ENCODE data around the gene CMC4. TPM values are rescaled to one million over a fixed set of nuclear protein-coding genes. Genes with fewer than 3 reads are reported as not detected.

Gene CMC4
- total and polyA plus RNA-seq, 9 of the 15 experiments (the other 6 are each of a cell fraction or from before 2014, with no cell fraction given), result 3.5 to 16.9 (median 8.2) TPM

DNA sequence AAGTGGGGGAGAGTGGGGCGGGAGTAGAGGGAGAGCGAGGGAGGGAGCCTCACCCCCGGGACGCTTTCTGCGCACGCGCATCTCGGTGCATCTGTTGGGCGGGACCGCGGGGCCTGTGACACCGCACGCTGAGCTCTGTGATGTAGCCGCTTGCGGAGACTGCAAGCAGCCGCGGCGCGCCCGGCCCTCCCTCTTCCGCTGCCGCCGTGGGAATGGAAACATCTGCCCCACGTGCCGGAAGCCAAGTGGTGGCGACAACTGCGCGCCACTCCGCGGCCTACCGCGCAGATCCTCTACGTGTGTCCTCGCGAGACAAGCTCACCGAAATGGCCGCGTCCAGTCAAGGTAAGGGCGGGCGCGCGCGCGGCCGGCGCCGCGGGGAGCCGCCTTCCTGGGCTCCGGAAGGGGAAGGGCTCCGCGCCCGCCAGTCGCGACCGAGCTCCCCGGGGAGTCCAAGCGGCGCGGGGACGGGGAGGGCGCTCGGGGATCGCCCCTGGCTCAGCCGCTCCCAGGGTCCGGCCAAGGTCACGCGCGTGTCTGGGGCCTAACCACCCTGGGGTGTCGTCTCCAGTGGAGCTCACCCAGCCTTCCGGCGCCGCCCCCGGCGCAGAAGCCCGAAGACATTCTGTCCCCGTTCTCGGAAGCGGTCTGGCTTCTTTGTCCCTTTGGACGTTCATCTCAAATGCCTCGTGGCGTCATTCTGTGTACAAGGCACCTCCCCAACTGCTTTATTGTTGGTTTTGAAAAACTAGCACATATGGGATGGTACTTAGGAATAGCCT is 44.0 kb downstream of the CMC4 start, which contains the start of gene FUNDC2 (continued):
- TF ChIP-seq SIN3A (IDR thresholded peaks at IDR 0.05; ENCODE audit: borderline replicate concordance in 2 of 2, control insufficient read depth in 1 of 2, low read depth in 2 of 2, low read length in 2 of 2) (peak; percentile 64 to 72; a peak in 2 of 4 replicates), EGR1 (conservative IDR thresholded peaks at IDR 0.05) (no peak), IRF9 (tag; IDR thresholded peaks at IDR 0.05) (no peak), KLF10 (CRISPR knock-in tag; IDR thresholded peaks at IDR 0.05) (no peak), CBX2 (IDR thresholded peaks at IDR 0.05; ENCODE audit: insufficient read depth, low read length, poor library complexity, severe bottlenecking) (no peak), CTBP1 (IDR thresholded peaks at IDR 0.05; ENCODE audit: borderline replicate concordance) (peak; percentile 85), CBX1 (IDR thresholded peaks at IDR 0.05; ENCODE audit: low read depth) (peak; percentile 54; the same call in 1 of the 2 replicates), CREBBP (IDR thresholded peaks at IDR 0.05; ENCODE audit: low read depth, low read length) (no peak), MYC (IDR thresholded peaks at IDR 0.05; ENCODE audit: low read depth, low read length) (peak; percentile 85), MYC (CRISPR knock-in tag; IDR thresholded peaks at IDR 0.05; ENCODE audit: borderline replicate concordance, low read depth) (no peak), SNRNP70 (optimal IDR thresholded peaks at IDR 0.05; ENCODE audit: low read depth, low read length) (no peak), ZNF696 (CRISPR knock-in tag; conservative IDR thresholded peaks at IDR 0.05) (no peak), BCLAF1 (IDR thresholded peaks at IDR 0.05; ENCODE audit: borderline replicate concordance in 1 of 2, control insufficient read depth in 1 of 2, low read depth in 2 of 2, low read length in 1 of 2) (no peak), POLR3A (IDR thresholded peaks at IDR 0.05; ENCODE audit: borderline replicate concordance, extremely low read depth, insufficient read depth, insufficient read length) (no peak), DEAF1 (CRISPR knock-in tag; IDR thresholded peaks at IDR 0.05) (no peak), HMG20B (CRISPR knock-in tag; IDR thresholded peaks at IDR 0.05) (no peak)
- TF ChIP-seq, protein P1, sequence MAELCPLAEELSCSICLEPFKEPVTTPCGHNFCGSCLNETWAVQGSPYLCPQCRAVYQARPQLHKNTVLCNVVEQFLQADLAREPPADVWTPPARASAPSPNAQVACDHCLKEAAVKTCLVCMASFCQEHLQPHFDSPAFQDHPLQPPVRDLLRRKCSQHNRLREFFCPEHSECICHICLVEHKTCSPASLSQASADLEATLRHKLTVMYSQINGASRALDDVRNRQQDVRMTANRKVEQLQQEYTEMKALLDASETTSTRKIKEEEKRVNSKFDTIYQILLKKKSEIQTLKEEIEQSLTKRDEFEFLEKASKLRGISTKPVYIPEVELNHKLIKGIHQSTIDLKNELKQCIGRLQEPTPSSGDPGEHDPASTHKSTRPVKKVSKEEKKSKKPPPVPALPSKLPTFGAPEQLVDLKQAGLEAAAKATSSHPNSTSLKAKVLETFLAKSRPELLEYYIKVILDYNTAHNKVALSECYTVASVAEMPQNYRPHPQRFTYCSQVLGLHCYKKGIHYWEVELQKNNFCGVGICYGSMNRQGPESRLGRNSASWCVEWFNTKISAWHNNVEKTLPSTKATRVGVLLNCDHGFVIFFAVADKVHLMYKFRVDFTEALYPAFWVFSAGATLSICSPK (IDR thresholded peaks at IDR 0.05; ENCODE audit: borderline replicate concordance), result no peak
- TF ChIP-seq, protein P2, sequence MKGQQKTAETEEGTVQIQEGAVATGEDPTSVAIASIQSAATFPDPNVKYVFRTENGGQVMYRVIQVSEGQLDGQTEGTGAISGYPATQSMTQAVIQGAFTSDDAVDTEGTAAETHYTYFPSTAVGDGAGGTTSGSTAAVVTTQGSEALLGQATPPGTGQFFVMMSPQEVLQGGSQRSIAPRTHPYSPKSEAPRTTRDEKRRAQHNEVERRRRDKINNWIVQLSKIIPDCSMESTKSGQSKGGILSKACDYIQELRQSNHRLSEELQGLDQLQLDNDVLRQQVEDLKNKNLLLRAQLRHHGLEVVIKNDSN (CRISPR knock-in tag; IDR thresholded peaks at IDR 0.05), result peak; percentile 91
